H9 (cell line): ENCODE data around the gene FLG2. TPM values are rescaled to one million over a fixed set of nuclear protein-coding genes. Genes with fewer than 3 reads are reported as not detected.

ENCODE experiments used
- DNase-seq: peaks from one replicate; pipeline ENCODE4 v3.0.0-alpha.2; 2017
- H2AFZ ChIP-seq: one replicate; pipeline ENCODE4 v1.6.1; 2013; ENCODE audit warnings: mild to moderate bottlenecking, low read length, control low read depth, moderate library complexity
- H2AK5ac ChIP-seq: 2 replicates; pipeline ENCODE4 v1.6.1; 2013; ENCODE audit warnings: low read length, control low read depth, mixed read lengths; ENCODE audit not compliant: insufficient read length
- H2BK120ac ChIP-seq: one replicate; pipeline ENCODE4 v1.6.1; 2013; ENCODE audit warnings: low read depth, mild to moderate bottlenecking, low read length, control low read depth, inconsistent platforms; ENCODE audit not compliant: poor library complexity, severe bottlenecking
- H2BK12ac ChIP-seq: 2 replicates; pipeline ENCODE4 v1.6.1; 2013; ENCODE audit warnings: low read length, control low read depth, mixed read lengths, low read depth; ENCODE audit not compliant: insufficient read length
- H2BK15ac ChIP-seq: 2 replicates; pipeline ENCODE4 v1.6.1; 2013; ENCODE audit warnings: low read depth, low read length, control low read depth
- H2BK20ac ChIP-seq: one replicate; pipeline ENCODE4 v1.6.1; 2013; ENCODE audit warnings: low read depth, mild to moderate bottlenecking, low read length, control low read depth, inconsistent platforms; ENCODE audit not compliant: poor library complexity, severe bottlenecking
- H2BK5ac ChIP-seq: 2 replicates; pipeline ENCODE4 v1.6.1; 2013; ENCODE audit warnings: low read length, control low read depth, mixed read lengths; ENCODE audit not compliant: insufficient read length
- H3K14ac ChIP-seq: 2 replicates; pipeline ENCODE4 v1.6.1; 2013; ENCODE audit warnings: low read length, control low read depth; ENCODE audit not compliant: insufficient read depth
- H3K18ac ChIP-seq: 2 replicates; pipeline ENCODE4 v1.6.1; 2013; ENCODE audit warnings: low read depth, mild to moderate bottlenecking, mixed read lengths, low read length, control low read depth; ENCODE audit not compliant: insufficient read length
- H3K23ac ChIP-seq: 2 replicates; pipeline ENCODE4 v1.6.1; 2013; ENCODE audit warnings: low read length, control low read depth, mixed read lengths, low read depth; ENCODE audit not compliant: insufficient read length
- H3K23me2 ChIP-seq: 2 replicates; pipeline ENCODE4 v1.6.1; 2013; ENCODE audit warnings: low read depth, mild to moderate bottlenecking, mixed read lengths, low read length, control low read depth; ENCODE audit not compliant: insufficient read length, poor library complexity, severe bottlenecking
- H3K27ac ChIP-seq: 2 replicates; pipeline ENCODE4 v1.5.1; 2013; ENCODE audit warnings: low read length, control low read depth, mixed read lengths, low read depth; ENCODE audit not compliant: insufficient read length
- H3K27me3 ChIP-seq: 2 replicates; pipeline ENCODE4 v1.6.1; 2013; ENCODE audit warnings: low read length, control low read depth, inconsistent platforms; ENCODE audit not compliant: insufficient read depth
- H3K4ac ChIP-seq: 2 replicates; pipeline ENCODE4 v1.6.1; 2013; ENCODE audit warnings: low read depth, mild to moderate bottlenecking, control low read depth, inconsistent platforms, low read length, moderate library complexity
- H3K4me1 ChIP-seq: 2 replicates; pipeline ENCODE4 v1.6.1; 2013; ENCODE audit warnings: low read length, control low read depth, inconsistent platforms; ENCODE audit not compliant: insufficient read depth
- H3K4me2 ChIP-seq: 2 replicates; pipeline ENCODE4 v1.6.1; 2013; ENCODE audit warnings: low read length, control low read depth, mixed read lengths; ENCODE audit not compliant: insufficient read length, insufficient read depth
- H3K56ac ChIP-seq: 2 replicates; pipeline ENCODE4 v1.6.1; 2013; ENCODE audit warnings: low read depth, mild to moderate bottlenecking, mixed read lengths, low read length, control low read depth; ENCODE audit not compliant: insufficient read length
- H3K79me1 ChIP-seq: 2 replicates; pipeline ENCODE4 v1.6.1; 2013; ENCODE audit warnings: low read depth, mild to moderate bottlenecking, moderate library complexity, low read length, control low read depth, inconsistent platforms; ENCODE audit not compliant: insufficient read depth, poor library complexity, severe bottlenecking
- H3K79me2 ChIP-seq: 2 replicates; pipeline ENCODE4 v1.6.1; 2013; ENCODE audit warnings: low read length, control low read depth, inconsistent platforms; ENCODE audit not compliant: insufficient read depth
- H3K9ac ChIP-seq: 2 replicates; pipeline ENCODE4 v1.6.1; 2013; ENCODE audit warnings: low read length, control low read depth, mixed read lengths; ENCODE audit not compliant: insufficient read length; ENCODE audit errors: extremely low read depth
- H3K9me3 ChIP-seq: one replicate; pipeline ENCODE4 v1.6.1; 2013; ENCODE audit warnings: low read depth, low read length, inconsistent platforms; ENCODE audit not compliant: control insufficient read depth
- H3T11ph ChIP-seq: one replicate; pipeline ENCODE4 v1.6.1; 2013; ENCODE audit warnings: mild to moderate bottlenecking, low read length, control low read depth, inconsistent platforms
- H4K20me1 ChIP-seq: one replicate; pipeline ENCODE4 v1.6.1; 2013; ENCODE audit not compliant: control insufficient read depth, insufficient read length, insufficient read depth
- H4K5ac ChIP-seq: 2 replicates; pipeline ENCODE4 v1.6.1; 2013; ENCODE audit warnings: low read depth, mild to moderate bottlenecking, mixed read lengths, low read length, control low read depth; ENCODE audit not compliant: insufficient read length
- H4K8ac ChIP-seq: replicated peaks from 2 replicates; pipeline ENCODE4 v1.6.1; 2013; ENCODE audit warnings: low read length, control low read depth, mixed read lengths, low read depth; ENCODE audit not compliant: insufficient read length
- H4K91ac ChIP-seq: 2 replicates; pipeline ENCODE4 v1.6.1; 2013; ENCODE audit warnings: low read depth, mild to moderate bottlenecking, moderate library complexity, mixed read lengths, low read length, control low read depth; ENCODE audit not compliant: insufficient read length
- H3K27ac Mint-ChIP-seq, 3 experiments: 2 replicates in 2 of 3; 3 replicates in 1 of 3; pipeline ENCODE4 v1.8.0; 2020 to 2021; ENCODE audit warnings: mixed read lengths in 3 of 3, mild to moderate bottlenecking in 1 of 3, moderate library complexity in 1 of 3
- H3K27me3 Mint-ChIP-seq: 2 replicates; pipeline ENCODE4 v1.8.0; 2021; ENCODE audit warnings: low read depth, mild to moderate bottlenecking, moderate library complexity, mixed read lengths
- H3K36me3 Mint-ChIP-seq, 3 experiments: 2 replicates in 2 of 3; 3 replicates in 1 of 3; pipeline ENCODE4 v1.8.0; 2020 to 2021; ENCODE audit warnings: low read depth in 3 of 3, mixed read lengths in 3 of 3; ENCODE audit not compliant: insufficient read depth in 1 of 3
- H3K4me1 Mint-ChIP-seq, 2 experiments: 2 replicates each; pipeline ENCODE4 v1.8.0; 2020; ENCODE audit warnings: mixed read lengths in 2 of 2
- H3K4me3 Mint-ChIP-seq, 2 experiments: 2 replicates in 1 of 2; 3 replicates in 1 of 2; pipeline ENCODE4 v1.8.0; 2020 to 2021; ENCODE audit warnings: mild to moderate bottlenecking in 2 of 2, mixed read lengths in 2 of 2, moderate library complexity in 1 of 2
- H3K9me3 Mint-ChIP-seq, 2 experiments: 2 replicates in 1 of 2; 3 replicates in 1 of 2; pipeline ENCODE4 v1.8.0; 2020; ENCODE audit warnings: mild to moderate bottlenecking in 2 of 2, mixed read lengths in 2 of 2, moderate library complexity in 1 of 2
- CTCF ChIP-seq: fragments of 200-600 bp; sonication (generic); conservative IDR thresholded peaks from 3 replicates; pipeline ENCODE4 v1.8.0; 2021; ENCODE audit warnings: antibody characterized with exemption, mild to moderate bottlenecking
- WGBS: extraction: QIAGEN DNeasy Blood & Tissue Kit; methylation state at CpG from one replicate; pipeline ENCODE4 v1.1.7; 2013; ENCODE audit warnings: missing lambda C conversion rate, low lambda C conversion rate, mixed read lengths; ENCODE audit not compliant: insufficient read length; ENCODE audit errors: extremely low coverage; 5-methylcytosine and 5-hydroxymethylcytosine counted together
- total RNA-seq: library from RNA; stranded (reverse); gene quantifications from 2 replicates; pipeline ENCODE4 v1.2.1, GENCODE V29; 2021

The FLG2 gene
- total RNA-seq, 1 experiment from 2014 or later = not detected

GRCh38 chr1:152408664-152409063, 48.9 kb upstream of the FLG2 start:
- no peak overlapping the region for H2BK120ac ChIP-seq
- no peak overlapping the region for H2AFZ ChIP-seq
- H4K20me1 ChIP-seq = no peaks in the 10 kb centered on the region
- peaks cover 83% of the 10 kb centered on the region for H3K9me3 ChIP-seq
- no peaks in the 10 kb centered on the region for H3K4me1 Mint-ChIP-seq
- no peak overlapping the region for H3K4me2 ChIP-seq
- no peak overlapping the region for H3K18ac ChIP-seq
- no CpG with 5 or more reads among the region's 4 CpGs for WGBS
- no peak overlapping the region for H2BK15ac ChIP-seq
- H3K79me1 ChIP-seq = no peaks in the 10 kb centered on the region
- no peak overlapping the region for H3T11ph ChIP-seq
- no peaks in the 10 kb centered on the region for H3K4me1 ChIP-seq
- no peak overlapping the region for H2AK5ac ChIP-seq
- H3K79me2 ChIP-seq = no peaks in the 10 kb centered on the region
- H4K8ac ChIP-seq = no peak overlapping the region
- DNase-seq = no peak
- H3K23ac ChIP-seq = no peak overlapping the region
- peaks cover 11 to 26% (median 17%) of the 10 kb centered on the region in 3 experiments; a peak in 6 of 7 replicates for H3K36me3 Mint-ChIP-seq
- peaks cover 93 to 94% of the 10 kb centered on the region in 2 experiments for H3K9me3 Mint-ChIP-seq
- H4K5ac ChIP-seq = no peak overlapping the region
- H3K27ac ChIP-seq = no peak overlapping the region
- peaks cover 3% of the 10 kb centered on the region for H3K27me3 Mint-ChIP-seq
- H4K91ac ChIP-seq = no peak overlapping the region
- H3K27ac Mint-ChIP-seq = no peak overlapping the region
- H3K9ac ChIP-seq = no peak overlapping the region
- H3K14ac ChIP-seq = no peak overlapping the region
- H3K23me2 ChIP-seq = no peaks in the 10 kb centered on the region
- TF ChIP-seq CTCF = no peak
- H3K4ac ChIP-seq = no peak overlapping the region
- no peak overlapping the region for H3K4me3 Mint-ChIP-seq
- H3K56ac ChIP-seq = no peak overlapping the region
- no peaks in the 10 kb centered on the region for H3K27me3 ChIP-seq
- H2BK20ac ChIP-seq = no peak overlapping the region
- H2BK5ac ChIP-seq = no peak overlapping the region
- H2BK12ac ChIP-seq = no peak overlapping the region
